Fibroblast of villous mesenchyme (primary cell): ENCODE data around the gene RALB. TPM values are rescaled to one million over a fixed set of nuclear protein-coding genes. Genes with fewer than 3 reads are reported as not detected.

ENCODE experiments used
- DNase-seq: peaks from one replicate; pipeline ENCODE4 v3.0.0-alpha.2; 2010; ENCODE audit warnings: low read depth
- H3K4me3 ChIP-seq: 2 replicates; pipeline ENCODE4 v1.5.1; 2011; ENCODE audit warnings: low read depth, mild to moderate bottlenecking, low read length
- total RNA-seq: library from RNA; depleted of rRNA; stranded (reverse); fragments of >200 nt; gene quantifications from 2 replicates; pipeline ENCODE4 v1.2.3, GENCODE V29; 2012
- TF ChIP-seq, protein P1 (sequence below): IDR thresholded peaks from 2 replicates; pipeline ENCODE4 v1.5.1; 2012; ENCODE audit warnings: low read depth, mild to moderate bottlenecking, low read length; ENCODE audit not compliant: insufficient read depth

The RALB gene
- total RNA-seq, 1 donor, result 66.9 TPM

DNA sequence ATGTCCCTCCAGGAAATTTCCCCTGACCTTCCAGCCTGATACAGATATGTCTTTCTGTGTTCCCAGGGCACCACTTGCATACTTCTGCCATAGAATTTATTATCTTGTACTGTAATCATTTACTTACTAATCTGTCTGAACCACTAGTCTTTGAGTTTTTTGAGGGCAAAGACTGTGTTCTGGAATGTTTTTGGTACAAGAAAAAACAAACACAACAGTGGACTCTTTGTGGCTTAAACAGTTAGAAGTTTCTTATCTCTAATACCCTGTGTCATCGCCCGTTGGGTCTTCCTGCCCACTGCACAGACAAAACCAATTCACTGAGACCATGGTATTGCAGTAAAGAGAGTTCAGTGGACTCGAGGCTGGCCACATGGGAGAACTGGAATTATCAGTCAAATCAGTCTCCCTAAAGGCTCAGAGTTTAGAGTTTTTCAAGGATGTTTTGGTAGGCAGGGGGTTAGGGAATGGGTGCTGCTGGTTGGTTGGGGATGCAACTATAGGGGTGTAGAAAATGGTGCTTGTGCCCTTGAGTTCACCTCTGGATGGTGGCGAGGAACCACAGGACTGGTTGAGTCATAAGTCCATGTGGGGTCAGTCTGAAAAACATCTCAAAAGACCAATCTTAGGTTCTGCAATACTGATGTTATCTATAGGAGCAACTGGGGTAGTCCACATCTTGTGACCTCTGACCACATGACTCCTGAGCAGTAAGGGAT is 20.3 kb downstream of the RALB start:
- H3K4me3 ChIP-seq, result no peak overlapping the region
- TF ChIP-seq, protein P1, sequence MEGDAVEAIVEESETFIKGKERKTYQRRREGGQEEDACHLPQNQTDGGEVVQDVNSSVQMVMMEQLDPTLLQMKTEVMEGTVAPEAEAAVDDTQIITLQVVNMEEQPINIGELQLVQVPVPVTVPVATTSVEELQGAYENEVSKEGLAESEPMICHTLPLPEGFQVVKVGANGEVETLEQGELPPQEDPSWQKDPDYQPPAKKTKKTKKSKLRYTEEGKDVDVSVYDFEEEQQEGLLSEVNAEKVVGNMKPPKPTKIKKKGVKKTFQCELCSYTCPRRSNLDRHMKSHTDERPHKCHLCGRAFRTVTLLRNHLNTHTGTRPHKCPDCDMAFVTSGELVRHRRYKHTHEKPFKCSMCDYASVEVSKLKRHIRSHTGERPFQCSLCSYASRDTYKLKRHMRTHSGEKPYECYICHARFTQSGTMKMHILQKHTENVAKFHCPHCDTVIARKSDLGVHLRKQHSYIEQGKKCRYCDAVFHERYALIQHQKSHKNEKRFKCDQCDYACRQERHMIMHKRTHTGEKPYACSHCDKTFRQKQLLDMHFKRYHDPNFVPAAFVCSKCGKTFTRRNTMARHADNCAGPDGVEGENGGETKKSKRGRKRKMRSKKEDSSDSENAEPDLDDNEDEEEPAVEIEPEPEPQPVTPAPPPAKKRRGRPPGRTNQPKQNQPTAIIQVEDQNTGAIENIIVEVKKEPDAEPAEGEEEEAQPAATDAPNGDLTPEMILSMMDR, result no peak
- DNase-seq, result no peak

DNA sequence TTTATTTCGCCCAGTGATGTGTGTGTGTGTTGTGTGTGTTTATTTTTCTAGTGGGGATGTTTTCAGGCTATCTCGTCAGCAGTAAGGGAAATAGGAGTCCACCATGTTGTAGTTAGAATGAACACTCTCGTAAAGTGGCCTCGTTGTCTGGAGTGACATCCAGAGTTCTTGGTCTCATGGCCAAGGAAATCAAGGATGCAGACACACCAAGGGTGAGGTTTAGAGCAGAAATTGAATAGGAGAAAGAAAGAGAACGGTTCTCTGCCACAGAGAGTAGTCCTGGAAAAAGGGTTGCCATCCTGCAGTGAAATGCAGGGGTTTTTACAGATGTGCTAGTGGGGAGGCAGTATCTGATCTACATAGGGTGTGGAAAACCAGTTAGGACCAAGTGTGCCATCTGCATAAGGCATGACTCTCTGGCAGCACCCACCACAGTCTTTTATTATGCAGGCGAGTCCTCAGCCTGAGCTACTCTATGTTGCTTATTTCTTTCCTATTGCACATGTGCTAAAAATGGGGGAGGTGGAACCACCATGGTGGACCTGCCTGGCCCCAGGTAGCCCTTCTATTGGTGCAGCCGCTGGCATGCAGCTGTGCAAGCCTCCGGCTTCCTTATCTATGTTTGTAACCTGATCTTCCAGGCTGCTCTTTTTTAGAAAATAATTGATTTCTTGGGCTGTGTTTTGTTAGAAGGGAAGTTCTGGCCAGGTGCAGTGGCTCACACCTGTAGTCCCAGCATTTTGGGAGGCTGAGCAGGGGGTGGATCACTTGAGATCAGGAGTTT is 23.2 kb downstream of the RALB start:
- no peak overlapping the region for H3K4me3 ChIP-seq
- TF ChIP-seq, protein P1, result no peak
- no peak for DNase-seq

DNA sequence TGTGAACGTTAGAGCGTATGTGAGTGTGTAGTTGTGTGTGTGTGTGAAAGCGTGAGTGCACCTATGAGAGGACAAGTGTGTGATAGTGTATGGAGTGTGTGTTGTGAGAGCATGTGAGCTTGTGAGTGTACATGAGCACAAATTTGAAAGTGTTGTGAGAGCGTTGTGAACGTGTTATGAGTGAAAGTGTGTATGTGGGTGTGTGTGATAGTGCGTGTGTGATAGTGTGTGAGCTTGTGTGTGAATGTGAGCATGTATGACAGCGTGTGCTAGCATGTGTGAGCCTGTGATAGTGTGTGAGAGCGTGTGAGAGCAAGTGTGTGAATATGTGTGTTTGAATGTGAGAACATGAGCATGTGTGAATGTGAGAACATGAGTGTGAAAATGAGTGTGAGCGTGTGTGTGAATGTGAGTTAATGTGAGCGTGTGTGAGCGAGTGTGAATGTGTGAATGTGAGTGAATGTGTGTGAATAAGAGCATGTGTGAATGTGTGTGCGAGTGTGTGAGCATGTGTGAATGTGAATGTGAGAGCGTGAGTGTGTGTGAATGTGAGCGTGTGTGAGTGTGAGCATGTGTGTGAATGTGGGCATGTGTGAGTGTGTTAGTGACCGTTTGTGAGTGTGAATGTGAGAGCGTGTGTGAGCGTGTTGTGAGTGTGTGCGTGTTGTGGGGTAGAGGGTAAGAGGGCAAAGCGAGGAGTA is 25.0 kb downstream of the RALB start:
- DNase-seq, result no peak
- TF ChIP-seq, protein P1, result no peak
- H3K4me3 ChIP-seq, result no peak overlapping the region

DNA sequence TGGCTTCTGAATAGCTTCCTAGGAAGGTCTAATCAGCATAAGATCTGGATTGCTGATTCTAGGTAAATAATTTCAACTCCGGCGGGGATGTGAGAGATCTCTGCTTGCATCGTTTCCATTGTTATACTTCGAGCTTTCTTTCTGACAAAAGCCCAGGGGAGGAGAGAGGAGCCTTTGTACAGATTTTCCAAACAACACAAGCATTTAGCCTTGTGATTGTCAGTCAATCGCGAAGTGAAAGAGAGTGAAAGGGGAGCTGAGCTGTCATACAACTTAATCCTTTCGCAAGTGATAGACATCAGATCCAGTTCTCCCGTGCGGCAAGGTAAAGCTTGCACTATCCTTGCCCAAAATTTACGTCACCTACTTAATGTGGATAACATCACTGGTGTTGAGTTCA is 26.2 kb downstream of the RALB start:
- no peak overlapping the region for H3K4me3 ChIP-seq
- TF ChIP-seq, protein P1, result no peak
- no peak for DNase-seq

DNA sequence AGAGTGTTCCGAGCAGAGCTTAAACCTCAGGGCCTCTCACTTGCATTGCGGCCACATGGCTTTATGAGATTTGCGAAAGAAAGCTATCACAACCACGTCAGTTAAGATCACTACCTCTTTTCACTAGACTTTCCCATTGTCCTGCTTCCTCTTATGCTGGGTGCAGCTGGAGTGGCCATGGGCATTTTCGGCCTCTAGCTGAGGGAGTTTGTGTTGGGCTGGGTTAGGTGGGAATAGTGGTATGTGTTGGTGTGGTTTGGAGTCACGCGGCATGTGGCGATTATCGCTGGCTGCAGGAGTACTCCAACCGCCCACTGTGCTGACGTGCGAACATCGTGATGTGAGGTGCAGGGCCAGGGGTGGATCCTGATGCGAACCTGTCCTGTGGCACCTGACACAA is 27.1 kb downstream of the RALB start:
- TF ChIP-seq, protein P1, result no peak
- no peak for DNase-seq
- no peak overlapping the region for H3K4me3 ChIP-seq

DNA sequence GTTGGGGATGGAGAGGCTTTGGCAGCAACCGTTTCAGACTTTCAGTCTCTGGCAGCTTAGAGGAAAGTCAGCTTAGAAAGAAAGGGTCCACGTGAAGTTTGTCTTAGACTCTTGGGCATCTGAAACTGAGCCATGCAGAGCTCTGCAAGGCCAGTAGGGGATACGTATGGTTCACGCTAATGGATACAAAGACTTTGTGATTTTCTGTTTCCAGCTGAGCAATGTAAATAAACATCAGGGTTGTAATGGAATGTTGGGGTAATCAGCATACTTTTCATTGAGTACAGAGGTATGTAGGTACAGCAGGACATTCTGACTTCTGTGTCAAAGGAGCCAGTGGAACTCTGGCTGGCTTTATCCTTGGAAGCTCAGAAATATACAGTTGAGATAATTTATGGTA is 31.0 kb downstream of the RALB start:
- TF ChIP-seq, protein P1, result peak; percentile 55
- DNase-seq, result no peak
- H3K4me3 ChIP-seq, result no peak overlapping the region
